HG03280 (cell line): ENCODE data around the gene PLEKHG1.

Experiments used
- ATAC-seq: cut with Tn5 transposase; IDR thresholded peaks from one replicate; pipeline ENCODE4 v1.9.1; 2021; ENCODE audit warnings: mild to moderate bottlenecking, moderate library complexity; ENCODE audit not compliant: unreplicated experiment

Gene PLEKHG1

GRCh38 chr6:150588888-150589499, 10.7 kb upstream of the PLEKHG1 start:
- no peak for ATAC-seq

GRCh38 chr6:150589852-150590251, 9.8 kb upstream of the PLEKHG1 start:
- no peak for ATAC-seq

GRCh38 chr6:150590446-150590845, 9.2 kb upstream of the PLEKHG1 start:
- no peak for ATAC-seq

GRCh38 chr6:150592377-150592995, 7.2 kb upstream of the PLEKHG1 start:
- ATAC-seq: no peak

GRCh38 chr6:150593119-150593518, 6.6 kb upstream of the PLEKHG1 start:
- ATAC-seq: no peak

GRCh38 chr6:150596439-150596838, 3.2 kb upstream of the PLEKHG1 start:
- ATAC-seq: no peak

- no peak for ATAC-seq
Measured at GRCh38 chr6:150598401-150598800, 1.3 kb upstream of the PLEKHG1 start.

GRCh38 chr6:150598858-150599198, 857 bp upstream of the PLEKHG1 start:
- no peak for ATAC-seq

- ATAC-seq: peak; percentile 25
Measured at GRCh38 chr6:150600010-150600300, 270 bp downstream of the PLEKHG1 start.

GRCh38 chr6:150600301-150601017, 774 bp downstream of the PLEKHG1 start:
- peak; percentile 72 for ATAC-seq

- no peak for ATAC-seq
Measured at GRCh38 chr6:150601439-150601838, 1.8 kb downstream of the PLEKHG1 start.

GRCh38 chr6:150603176-150603575, 3.5 kb downstream of the PLEKHG1 start:
- ATAC-seq: no peak

- ATAC-seq: no peak
Measured at GRCh38 chr6:150604467-150604866, 4.8 kb downstream of the PLEKHG1 start.

GRCh38 chr6:150605333-150605732, 5.6 kb downstream of the PLEKHG1 start:
- ATAC-seq: no peak

- no peak for ATAC-seq
Measured at GRCh38 chr6:150606168-150606591, 6.5 kb downstream of the PLEKHG1 start.

GRCh38 chr6:150606647-150607328, 7.1 kb downstream of the PLEKHG1 start:
- ATAC-seq: no peak

GRCh38 chr6:150607329-150607650, 7.6 kb downstream of the PLEKHG1 start:
- no peak for ATAC-seq

GRCh38 chr6:150610584-150610983, 10.9 kb downstream of the PLEKHG1 start:
- ATAC-seq: no peak

GRCh38 chr6:150613269-150613668, 13.6 kb downstream of the PLEKHG1 start:
- no peak for ATAC-seq

- ATAC-seq: no peak
Measured at GRCh38 chr6:150615967-150616366, 16.3 kb downstream of the PLEKHG1 start.

- no peak for ATAC-seq
Measured at GRCh38 chr6:150616586-150616985, 16.9 kb downstream of the PLEKHG1 start.

- no peak for ATAC-seq
Measured at GRCh38 chr6:150617062-150617461, 17.4 kb downstream of the PLEKHG1 start.
